PC-9 (cell line): ENCODE results near the gene LCP1.

Source experiments
- EZH2 ChIP-seq: fragments of 200-600 bp; sonication (generic); IDR thresholded peaks from 2 replicates; pipeline ENCODE4 v1.8.0; 2017; ENCODE audit warnings: antibody characterized with exemption, low read depth
- TF ChIP-seq, protein P1 (sequence below): fragments of 200-600 bp; sonication (generic); conservative IDR thresholded peaks from 2 replicates; pipeline ENCODE4 v1.6.1; 2017; ENCODE audit warnings: mixed run types, antibody characterized with exemption, mild to moderate bottlenecking, moderate library complexity

GRCh38 chr13:46103037-46103436 lies 78.9 kb downstream of the LCP1 start:
- TF ChIP-seq, protein P1, sequence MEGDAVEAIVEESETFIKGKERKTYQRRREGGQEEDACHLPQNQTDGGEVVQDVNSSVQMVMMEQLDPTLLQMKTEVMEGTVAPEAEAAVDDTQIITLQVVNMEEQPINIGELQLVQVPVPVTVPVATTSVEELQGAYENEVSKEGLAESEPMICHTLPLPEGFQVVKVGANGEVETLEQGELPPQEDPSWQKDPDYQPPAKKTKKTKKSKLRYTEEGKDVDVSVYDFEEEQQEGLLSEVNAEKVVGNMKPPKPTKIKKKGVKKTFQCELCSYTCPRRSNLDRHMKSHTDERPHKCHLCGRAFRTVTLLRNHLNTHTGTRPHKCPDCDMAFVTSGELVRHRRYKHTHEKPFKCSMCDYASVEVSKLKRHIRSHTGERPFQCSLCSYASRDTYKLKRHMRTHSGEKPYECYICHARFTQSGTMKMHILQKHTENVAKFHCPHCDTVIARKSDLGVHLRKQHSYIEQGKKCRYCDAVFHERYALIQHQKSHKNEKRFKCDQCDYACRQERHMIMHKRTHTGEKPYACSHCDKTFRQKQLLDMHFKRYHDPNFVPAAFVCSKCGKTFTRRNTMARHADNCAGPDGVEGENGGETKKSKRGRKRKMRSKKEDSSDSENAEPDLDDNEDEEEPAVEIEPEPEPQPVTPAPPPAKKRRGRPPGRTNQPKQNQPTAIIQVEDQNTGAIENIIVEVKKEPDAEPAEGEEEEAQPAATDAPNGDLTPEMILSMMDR: no peak
- no peak for TF ChIP-seq EZH2
